ENCODE data around the gene SDK2. TPM values are rescaled to one million over a fixed set of nuclear protein-coding genes. Genes with fewer than 3 reads are reported as not detected.
A peak's percentile ranks its signal among the peaks of the same experiment; 100 is the strongest.
"Not testable (repeated sequence)": the region's sequence is repeated elsewhere in the genome, so short reads cannot be mapped to it uniquely, and the experiment has no call there.

SDK2 gene
- total and polyA plus RNA-seq, 3 experiments from 2014 or later, result 0.35 to 0.54 (median 0.44) TPM

- Mint-ChIP-seq H3K27ac (no peak overlapping the region), H3K4me1 (no peaks in the 10 kb centered on the region), H3K27me3 (peaks cover 7 to 9% of the 10 kb centered on the region in 2 donors), H3K9me3 (no peaks in the 10 kb centered on the region), H3K4me3 (no peak overlapping the region), H3K36me3 (no peaks in the 10 kb centered on the region)
- Histone ChIP-seq H3K36me3 (ENCODE audit: insufficient read depth, low read length) (no peaks in the 10 kb centered on the region), H3K27me3 (ENCODE audit: insufficient read depth, low read length, poor library complexity, severe bottlenecking) (no peaks in the 10 kb centered on the region), H3K4me3 (ENCODE audit: low read length) (no peak overlapping the region), H3K27ac (ENCODE audit: low read depth, low read length) (no peak overlapping the region), H3K9me3 (ENCODE audit: low read length) (no peaks in the 10 kb centered on the region), H3K4me1 (ENCODE audit: insufficient read depth, low read length) (no peaks in the 10 kb centered on the region)
- CTCF ChIA-PET, result interaction anchor here (1.0 to 6.8 kb wide), 5 partner anchors 24 to 814 kb away, joined by 3 to 102 read pairs (median 17); partner anchors contain the start of gene CPSF4L
- no peak for DNase-seq
- POLR2A ChIA-PET, result no interaction called here
These were observed 273.0 kb downstream of the SDK2 start for GRCh38 chr17:73371285-73371684.

- not testable (repeated sequence) for H3K4me3 Mint-ChIP-seq; H3K4me1 ChIP-seq (ENCODE audit: insufficient read depth, low read length); H3K36me3 Mint-ChIP-seq; H3K27ac Mint-ChIP-seq; H3K27ac ChIP-seq (ENCODE audit: low read depth, low read length); H3K4me3 ChIP-seq (ENCODE audit: low read length); H3K9me3 Mint-ChIP-seq; H3K9me3 ChIP-seq (ENCODE audit: low read length); H3K36me3 ChIP-seq (ENCODE audit: insufficient read depth, low read length); H3K27me3 Mint-ChIP-seq; H3K4me1 Mint-ChIP-seq; H3K27me3 ChIP-seq (ENCODE audit: insufficient read depth, low read length, poor library complexity, severe bottlenecking)
- ChIA-PET POLR2A (interaction anchor here (0.6 to 0.8 kb wide), 2 partner anchors 180 to 643 kb away, joined by 3 to 7 read pairs; no protein-coding TSS in a partner anchor), CTCF (interaction anchor here (0.6 to 6.8 kb wide), 39 partner anchors 9 to 813 kb away, joined by 3 to 102 read pairs (median 3); partner anchors contain the start of genes CDC42EP4, COG1 and CPSF4L)
- peak; percentile 55 to 76 (median 67) for DNase-seq
These were observed 274.3 kb downstream of the SDK2 start for GRCh38 chr17:73369817-73370490.

- no peaks in the 10 kb centered on the region for H3K36me3 ChIP-seq (ENCODE audit: insufficient read depth, low read length)
- CTCF ChIA-PET, result interaction anchor here (0.9 to 6.8 kb wide), 17 partner anchors 14 to 812 kb away, joined by 3 to 102 read pairs (median 6); partner anchors contain the start of gene CPSF4L
- no peaks in the 10 kb centered on the region for H3K4me1 ChIP-seq (ENCODE audit: insufficient read depth, low read length)
- Mint-ChIP-seq H3K4me1 (no peaks in the 10 kb centered on the region), H3K4me3 (no peak overlapping the region), H3K36me3 (no peaks in the 10 kb centered on the region), H3K27ac (no peak overlapping the region), H3K9me3 (no peaks in the 10 kb centered on the region), H3K27me3 (peaks cover 4 to 9% of the 10 kb centered on the region in 2 donors)
- DNase-seq, result no peak
- no peaks in the 10 kb centered on the region for H3K27me3 ChIP-seq (ENCODE audit: insufficient read depth, low read length, poor library complexity, severe bottlenecking)
- POLR2A ChIA-PET, result no interaction called here
- no peaks in the 10 kb centered on the region for H3K9me3 ChIP-seq (ENCODE audit: low read length)
- no peak overlapping the region for H3K4me3 ChIP-seq (ENCODE audit: low read length)
- H3K27ac ChIP-seq (ENCODE audit: low read depth, low read length), result no peak overlapping the region
These were observed 275.1 kb downstream of the SDK2 start for GRCh38 chr17:73369111-73369521.

- H3K9me3 ChIP-seq (ENCODE audit: low read length), result no peaks in the 10 kb centered on the region
- POLR2A ChIA-PET, result no interaction called here
- no peaks in the 10 kb centered on the region for H3K27me3 ChIP-seq (ENCODE audit: insufficient read depth, low read length, poor library complexity, severe bottlenecking)
- no peaks in the 10 kb centered on the region for H3K4me1 ChIP-seq (ENCODE audit: insufficient read depth, low read length)
- no peaks in the 10 kb centered on the region for H3K36me3 ChIP-seq (ENCODE audit: insufficient read depth, low read length)
- Mint-ChIP-seq H3K36me3 (no peaks in the 10 kb centered on the region), H3K4me1 (no peaks in the 10 kb centered on the region), H3K9me3 (no peaks in the 10 kb centered on the region), H3K4me3 (no peak overlapping the region), H3K27me3 (peaks cover 4 to 9% of the 10 kb centered on the region in 2 donors), H3K27ac (no peak overlapping the region)
- no peak overlapping the region for H3K27ac ChIP-seq (ENCODE audit: low read depth, low read length)
- CTCF ChIA-PET, result interaction anchor here (1.0 to 6.8 kb wide), 4 partner anchors 114 to 641 kb away, joined by 4 to 102 read pairs (median 52); no protein-coding TSS in a partner anchor
- no peak overlapping the region for H3K4me3 ChIP-seq (ENCODE audit: low read length)
- DNase-seq, result no peak
These were observed 276.1 kb downstream of the SDK2 start for GRCh38 chr17:73368085-73368631.

GRCh38 chr17:73365906-73366623 is 278.2 kb downstream of the SDK2 start:
- no peak overlapping the region for H3K27ac ChIP-seq (ENCODE audit: low read depth, low read length)
- H3K4me1 ChIP-seq (ENCODE audit: insufficient read depth, low read length), result no peaks in the 10 kb centered on the region
- Mint-ChIP-seq H3K27me3 (peaks cover 1 to 4% of the 10 kb centered on the region in 2 donors), H3K9me3 (no peaks in the 10 kb centered on the region), H3K4me3 (no peak overlapping the region), H3K4me1 (no peaks in the 10 kb centered on the region), H3K27ac (no peak overlapping the region), H3K36me3 (no peaks in the 10 kb centered on the region)
- H3K4me3 ChIP-seq (ENCODE audit: low read length), result no peak overlapping the region
- H3K9me3 ChIP-seq (ENCODE audit: low read length), result no peaks in the 10 kb centered on the region
- no peaks in the 10 kb centered on the region for H3K27me3 ChIP-seq (ENCODE audit: insufficient read depth, low read length, poor library complexity, severe bottlenecking)
- POLR2A ChIA-PET, result no interaction called here
- no peaks in the 10 kb centered on the region for H3K36me3 ChIP-seq (ENCODE audit: insufficient read depth, low read length)
- no peak for DNase-seq
- CTCF ChIA-PET, result interaction anchor here (1.1 to 1.4 kb wide), 2 partner anchors 12 to 809 kb away, joined by 4 read pairs; no protein-coding TSS in a partner anchor

- Mint-ChIP-seq H3K4me3 (no peak overlapping the region), H3K27me3 (peaks cover 0 to 4% of the 10 kb centered on the region in 2 donors), H3K27ac (peak overlapping the region in 1 of 8 donors; percentile 46), H3K9me3 (no peaks in the 10 kb centered on the region), H3K4me1 (no peaks in the 10 kb centered on the region), H3K36me3 (no peaks in the 10 kb centered on the region)
- H3K27me3 ChIP-seq (ENCODE audit: insufficient read depth, low read length, poor library complexity, severe bottlenecking), result no peaks in the 10 kb centered on the region
- CTCF ChIA-PET, result interaction anchor here (0.5 to 1.4 kb wide), 4 partner anchors 13 to 808 kb away, joined by 3 to 4 read pairs (median 4); no protein-coding TSS in a partner anchor
- DNase-seq, result no peak
- H3K36me3 ChIP-seq (ENCODE audit: insufficient read depth, low read length), result no peaks in the 10 kb centered on the region
- no peaks in the 10 kb centered on the region for H3K4me1 ChIP-seq (ENCODE audit: insufficient read depth, low read length)
- POLR2A ChIA-PET, result no interaction called here
- H3K27ac ChIP-seq (ENCODE audit: low read depth, low read length), result no peak overlapping the region
- H3K9me3 ChIP-seq (ENCODE audit: low read length), result no peaks in the 10 kb centered on the region
- no peak overlapping the region for H3K4me3 ChIP-seq (ENCODE audit: low read length)
These were observed 278.9 kb downstream of the SDK2 start for GRCh38 chr17:73365301-73365874.

GRCh38 chr17:73364155-73364522 is 280.1 kb downstream of the SDK2 start:
- no peaks in the 10 kb centered on the region for H3K4me1 ChIP-seq (ENCODE audit: insufficient read depth, low read length)
- Mint-ChIP-seq H3K4me3 (no peak overlapping the region), H3K27me3 (no peaks in the 10 kb centered on the region), H3K9me3 (no peaks in the 10 kb centered on the region), H3K36me3 (no peaks in the 10 kb centered on the region), H3K27ac (peak overlapping the region in 1 of 8 donors; percentile 88), H3K4me1 (no peaks in the 10 kb centered on the region)
- H3K36me3 ChIP-seq (ENCODE audit: insufficient read depth, low read length), result no peaks in the 10 kb centered on the region
- no peak for DNase-seq
- no peak overlapping the region for H3K27ac ChIP-seq (ENCODE audit: low read depth, low read length)
- POLR2A ChIA-PET, result no interaction called here
- no peaks in the 10 kb centered on the region for H3K27me3 ChIP-seq (ENCODE audit: insufficient read depth, low read length, poor library complexity, severe bottlenecking)
- H3K9me3 ChIP-seq (ENCODE audit: low read length), result no peaks in the 10 kb centered on the region
- CTCF ChIA-PET, result interaction anchor here (1.0 to 1.3 kb wide), 4 partner anchors 54 to 639 kb away, joined by 3 to 5 read pairs (median 4); no protein-coding TSS in a partner anchor
- H3K4me3 ChIP-seq (ENCODE audit: low read length), result no peak overlapping the region

All from CD8-positive, alpha-beta memory T cell (primary cell).